HCT116 (cell line): ENCODE results near the gene TMEM181. TPM values are rescaled to one million over a fixed set of nuclear protein-coding genes. Genes with fewer than 3 reads are reported as not detected.

Experiments
- ATAC-seq: fragments of 200-7000 bp; cut with Tn5 transposase; 2 replicates; pipeline ENCODE4 v1.9.1; 2020; ENCODE audit warnings: mild to moderate bottlenecking, moderate library complexity
- BruUV-seq: library from RNA; stranded (reverse); fragments of 400-500 nt; replicated peaks from 2 replicates; lab custom pipeline; 2021; lab: Mats Ljungman, UMichigan
- CTCF ChIA-PET: fragments of 300-600 bp; sonication (Branson Sonifier 250); formaldehyde crosslinking; loops from one replicate; lab custom pipeline; 2021; ENCODE audit warnings: antibody characterized with exemption; lab: Charles Lee
- POLR2A ChIA-PET: fragments of 300-600, 350-600 bp; sonication (Branson Sonifier 250); formaldehyde crosslinking; loops from one replicate; lab custom pipeline; 2021; ENCODE audit warnings: antibody characterized with exemption; lab: Charles Lee
- RAD21 ChIA-PET, 2 experiments: fragments of 300-600 bp; sonication (Branson Sonifier 250); formaldehyde crosslinking; loops; one replicate each; lab custom pipeline; 2023; ENCODE audit warnings: low total read pairs in 2 of 2; ENCODE audit not compliant: uncharacterized antibody in 2 of 2, unreplicated experiment in 2 of 2, low non-redundant PET in 1 of 2; lab: Charles Lee
- DNase-seq: peaks from one replicate; pipeline ENCODE4 v3.0.0-alpha.2; 2010; ENCODE audit warnings: low read depth, low spot score
- H2AFZ ChIP-seq: fragments of 200-600 bp; shearing (Covaris generic), sonication (generic); 2 replicates; pipeline ENCODE4 v1.6.1; 2017; ENCODE audit warnings: low read depth, mixed run types, mixed read lengths, antibody characterized with exemption, low read length; ENCODE audit not compliant: poor library complexity, severe bottlenecking
- H3K27ac ChIP-seq: 2 replicates; pipeline ENCODE4 v1.5.1; 2012; ENCODE audit warnings: low read depth, low read length
- H3K27me3 ChIP-seq: fragments of 200-600 bp; sonication (generic); 2 replicates; pipeline ENCODE4 v1.6.1; 2016; ENCODE audit warnings: mixed run types, low read length, mixed read lengths; ENCODE audit not compliant: insufficient read depth
- H3K36me3 ChIP-seq, 2 experiments: fragments of 200-500 bp in 1 of 2; fragments of 200-600 bp in 1 of 2; sonication (Bioruptor generic) in 1 of 2; sonication (generic) in 1 of 2; 2 replicates each; pipeline versions ENCODE4 v1.5.1 to v1.6.1; 2014 to 2016; ENCODE audit warnings: low read length in 2 of 2, inconsistent platforms in 1 of 2, mixed read lengths in 1 of 2, mixed run types in 1 of 2; ENCODE audit not compliant: insufficient read depth in 2 of 2, control insufficient read depth in 1 of 2
- H3K4me1 ChIP-seq, 2 experiments: fragments of 200-600 bp in 1 of 2; sonication (generic) in 1 of 2; 2 replicates each; pipeline versions ENCODE4 v1.5.1 to v1.6.1; 2012 to 2017; ENCODE audit warnings: low read length in 2 of 2, inconsistent platforms in 1 of 2, mild to moderate bottlenecking in 1 of 2, mixed read lengths in 1 of 2, mixed run types in 1 of 2, moderate library complexity in 1 of 2; ENCODE audit not compliant: insufficient read depth in 2 of 2, control insufficient read depth in 1 of 2
- H3K4me2 ChIP-seq: fragments of 200-600 bp; sonication (generic); 2 replicates; pipeline ENCODE4 v1.6.1; 2017; ENCODE audit warnings: mixed run types, low read length, mixed read lengths
- H3K4me3 ChIP-seq, 2 experiments: fragments of 200-600 bp in 1 of 2; sonication (generic) in 1 of 2; replicated peaks in 1 of 2; 2 replicates each; pipeline ENCODE4 v1.5.1; 2011 to 2016; ENCODE audit warnings: low read length in 2 of 2, control low read depth in 1 of 2, low read depth in 1 of 2, mild to moderate bottlenecking in 1 of 2, mixed read lengths in 1 of 2, mixed run types in 1 of 2
- H3K79me2 ChIP-seq: fragments of 200-600 bp; sonication (generic); 2 replicates; pipeline ENCODE4 v1.6.1; 2017; ENCODE audit warnings: mild to moderate bottlenecking, mixed run types, low read length, moderate library complexity, mixed read lengths; ENCODE audit not compliant: insufficient read depth
- H3K9ac ChIP-seq: fragments of 200-600 bp; sonication (generic); 2 replicates; pipeline ENCODE4 v1.6.1; 2016; ENCODE audit warnings: low read length, mixed read lengths
- H3K9me2 ChIP-seq: fragments of 200-600 bp; sonication (generic), shearing (Covaris generic); 2 replicates; pipeline ENCODE4 v1.6.1; 2017; ENCODE audit warnings: mixed run types, mild to moderate bottlenecking, moderate library complexity; ENCODE audit not compliant: insufficient read depth
- H3K9me3 ChIP-seq, 2 experiments: fragments of 200-500 bp in 1 of 2; fragments of 200-600 bp in 1 of 2; sonication (Bioruptor generic) in 1 of 2; sonication (generic) in 1 of 2; 2 replicates each; pipeline ENCODE4 v1.6.1; 2014 to 2017; ENCODE audit warnings: low read length in 2 of 2, mixed read lengths in 2 of 2, inconsistent platforms in 1 of 2, low read depth in 1 of 2, mild to moderate bottlenecking in 1 of 2, mixed run types in 1 of 2, moderate library complexity in 1 of 2; ENCODE audit not compliant: control insufficient read depth in 1 of 2, insufficient read depth in 1 of 2
- H4K20me1 ChIP-seq: fragments of 200-600 bp; sonication (generic), shearing (Covaris generic); 2 replicates; pipeline ENCODE4 v1.6.1; 2017; ENCODE audit warnings: mixed run types, mild to moderate bottlenecking, moderate library complexity; ENCODE audit not compliant: insufficient read depth
- CBX3 ChIP-seq: IDR thresholded peaks from 2 replicates; pipeline ENCODE4 v1.6.1; 2012; ENCODE audit warnings: low read depth
- CTCF ChIP-seq, 3 experiments: fragments of 200-600 bp in 1 of 3; sonication (generic) in 1 of 3; IDR thresholded peaks in 2 of 3; conservative IDR thresholded peaks in 1 of 3; 2 replicates each; pipeline ENCODE4 v1.5.1; 2012 to 2017; ENCODE audit warnings: low read depth in 2 of 3, low read length in 2 of 3, antibody characterized with exemption in 1 of 3, borderline replicate concordance in 1 of 3, control low read depth in 1 of 3, mild to moderate bottlenecking in 1 of 3, mixed read lengths in 1 of 3, mixed run types in 1 of 3, moderate library complexity in 1 of 3; ENCODE audit not compliant: insufficient read depth in 1 of 3
- EGR1 ChIP-seq: IDR thresholded peaks from 2 replicates; pipeline ENCODE4 v1.6.1; 2012; ENCODE audit warnings: low read depth
- ELF1 ChIP-seq: IDR thresholded peaks from 2 replicates; pipeline ENCODE4 v1.6.1; 2012; ENCODE audit warnings: low read depth, borderline replicate concordance
- EZH2phosphoT487 ChIP-seq: fragments of 200-600 bp; IDR thresholded peaks from 2 replicates; pipeline ENCODE4 v1.6.1; 2018; ENCODE audit warnings: antibody characterized with exemption, borderline replicate concordance
- FOSL1 ChIP-seq: IDR thresholded peaks from 2 replicates; pipeline ENCODE4 v1.6.1; 2012; ENCODE audit warnings: low read depth
- JUND ChIP-seq: IDR thresholded peaks from 2 replicates; pipeline ENCODE4 v1.6.1; 2012
- POLR2A ChIP-seq: IDR thresholded peaks from 2 replicates; pipeline ENCODE4 v1.7.0; 2011; ENCODE audit warnings: borderline replicate concordance; ENCODE audit not compliant: insufficient read depth, insufficient read length; ENCODE audit errors: extremely low read depth
- POLR2AphosphoS5 ChIP-seq: IDR thresholded peaks from 2 replicates; pipeline ENCODE4 v1.6.1; 2011; ENCODE audit warnings: mild to moderate bottlenecking, low read depth, low read length, moderate library complexity
- RAD21 ChIP-seq: IDR thresholded peaks from 2 replicates; pipeline ENCODE4 v1.6.1; 2012; ENCODE audit warnings: low read depth, mild to moderate bottlenecking
- SIN3A ChIP-seq: IDR thresholded peaks from 2 replicates; pipeline ENCODE4 v1.6.1; 2012; ENCODE audit warnings: low read depth
- SP1 ChIP-seq: IDR thresholded peaks from 2 replicates; pipeline ENCODE4 v1.6.1; 2012; ENCODE audit warnings: low read depth
- SRF ChIP-seq: IDR thresholded peaks from 2 replicates; pipeline ENCODE4 v1.6.1; 2012; ENCODE audit warnings: low read depth
- TCF7L2 ChIP-seq: IDR thresholded peaks from 2 replicates; pipeline ENCODE4 v1.7.0; 2011; ENCODE audit warnings: borderline replicate concordance, inconsistent platforms; ENCODE audit not compliant: insufficient read depth, insufficient read length; ENCODE audit errors: extremely low read depth
- YY1 ChIP-seq: IDR thresholded peaks from 2 replicates; pipeline ENCODE4 v1.6.1; 2011; ENCODE audit warnings: low read length, low read depth, moderate library complexity, mild to moderate bottlenecking; ENCODE audit not compliant: insufficient replicate concordance; ENCODE audit errors: extremely low read depth
- ZBTB33 ChIP-seq: IDR thresholded peaks from 2 replicates; pipeline ENCODE4 v1.6.1; 2011; ENCODE audit warnings: mild to moderate bottlenecking, low read length, moderate library complexity; ENCODE audit not compliant: insufficient replicate concordance; ENCODE audit errors: extremely low read depth
- ZFX ChIP-seq: fragments of 450-650 bp; IDR thresholded peaks from 2 replicates; pipeline ENCODE4 v1.6.1; 2017
- ZNF274 ChIP-seq: fragments of 200-500 bp; sonication (Bioruptor generic); IDR thresholded peaks from 2 replicates; pipeline ENCODE4 v1.6.1; 2014; ENCODE audit warnings: mild to moderate bottlenecking, low read depth, low read length, inconsistent platforms
- intact Hi-C: fragments of 100-400 bp; cut with micrococcal nuclease; formaldehyde crosslinking; loops from 2 replicates; pipeline ENCODE4 v1.10.0; 2022
- total RNA-seq: library from RNA; stranded (reverse); gene quantifications from one replicate; pipeline ENCODE4 v1.2.1, GENCODE V29; 2021; ENCODE audit not compliant: unreplicated experiment

The TMEM181 gene
- total RNA-seq, 1 experiment from 2014 or later, result 34.4 TPM

- TF ChIP-seq TCF7L2 (no peak), YY1 (peak; percentile 46), FOSL1 (peak; percentile 51), ZFX (no peak), SP1 (no peak), ZBTB33 (no peak), POLR2AphosphoS5 (no peak), ELF1 (no peak), ZNF274 (no peak), EGR1 (no peak), JUND (no peak), SRF (no peak; the same call in 1 of the 2 replicates)
Observed at GRCh38 chr6:158518191-158519127, 41.4 kb upstream of the TMEM181 start (continued).

- no TSS peak for BruUV-seq
- no peaks in the 10 kb centered on the region for H4K20me1 ChIP-seq
- TF ChIP-seq SP1 (no peak), CTCF (IDR thresholded peaks at IDR 0.05 in 2 of 3, conservative IDR thresholded peaks at IDR 0.05 in 1 of 3; ENCODE audit: borderline replicate concordance in 1 of 3, insufficient read depth in 1 of 3, low read depth in 2 of 3, low read length in 2 of 3) (no peak), SRF (no peak), EGR1 (no peak), RAD21 (no peak), ELF1 (no peak), CBX3 (no peak), POLR2A (no peak), EZH2phosphoT487 (no peak), TCF7L2 (no peak), SIN3A (no peak)
- no peaks in the 10 kb centered on the region for H3K27me3 ChIP-seq
- no peak for ATAC-seq
- CTCF ChIA-PET, result interaction anchor here (0.6 to 2.1 kb wide), 10 partner anchors 10 to 305 kb away, joined by 3 to 15 read pairs (median 4); no protein-coding TSS in a partner anchor
- H3K79me2 ChIP-seq, result no peaks in the 10 kb centered on the region
- H3K4me2 ChIP-seq, result peak overlapping the region; percentile 81; the same call in 1 of the 2 replicates
- POLR2A ChIA-PET, result no interaction called here
- H3K4me1 ChIP-seq, result peaks cover 6 to 18% of the 10 kb centered on the region in 2 experiments; a peak in 3 of 4 replicates
- H3K27ac ChIP-seq, result no peak overlapping the region
- no peak overlapping the region for H3K4me3 ChIP-seq
- no peak for DNase-seq
- RAD21 ChIA-PET, result interaction anchor here in 1 of 2 experiments (0.6 kb wide), 1 partner anchor 13 kb away, joined by 8 read pairs; no protein-coding TSS in a partner anchor
- no peaks in the 10 kb centered on the region for H3K9me2 ChIP-seq
- H2AFZ ChIP-seq, result no peak overlapping the region
- no peak overlapping the region for H3K9ac ChIP-seq
- intact Hi-C loops, result no loop called here
- H3K36me3 ChIP-seq, result no peaks in the 10 kb centered on the region
- no peaks in the 10 kb centered on the region for H3K9me3 ChIP-seq
Observed at GRCh38 chr6:158519300-158519699, 40.6 kb upstream of the TMEM181 start.
